22Rv1 (cell line): ENCODE results near the gene NPC2.
A peak's percentile ranks its signal among the peaks of the same experiment; 100 is the strongest.

Experiments
- H3K27ac ChIP-seq: fragments of 450-650 bp; 2 replicates; pipeline ENCODE4 v1.5.1; 2017
- CTCF ChIP-seq: fragments of 450-650 bp; IDR thresholded peaks from 2 replicates; pipeline ENCODE4 v1.5.1; 2017; ENCODE audit warnings: mild to moderate bottlenecking
- ZFX ChIP-seq: fragments of 450-650 bp; IDR thresholded peaks from 2 replicates; pipeline ENCODE4 v1.6.1; 2017; ENCODE audit warnings: antibody characterized with exemption, borderline replicate concordance

Gene NPC2

GRCh38 chr14:74533576-74533975, 40.5 kb upstream of the NPC2 start:
- no peak for TF ChIP-seq CTCF
- TF ChIP-seq ZFX, result no peak
- no peak overlapping the region for H3K27ac ChIP-seq

DNA sequence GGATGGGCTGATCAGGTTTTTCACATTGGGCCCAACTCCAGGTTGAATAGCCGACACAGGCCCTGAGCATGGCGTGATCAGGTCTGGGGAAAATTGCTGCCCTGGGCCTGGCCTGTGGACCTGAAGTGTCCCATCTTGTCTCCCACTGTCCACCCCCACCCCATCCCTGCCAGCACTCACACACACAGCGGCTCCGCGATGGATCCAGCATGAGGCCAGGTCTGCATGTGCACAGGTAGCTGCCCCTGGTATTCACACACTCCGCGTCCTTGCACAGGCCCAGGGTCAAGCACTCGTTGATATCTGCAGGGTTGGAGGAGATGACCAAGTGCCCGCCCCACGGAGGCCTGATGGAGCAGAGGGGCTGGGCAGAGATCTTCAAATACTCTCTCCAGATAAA, 39.1 kb upstream of the NPC2 start:
- H3K27ac ChIP-seq, result no peak overlapping the region
- no peak for TF ChIP-seq ZFX
- TF ChIP-seq CTCF, result no peak

DNA sequence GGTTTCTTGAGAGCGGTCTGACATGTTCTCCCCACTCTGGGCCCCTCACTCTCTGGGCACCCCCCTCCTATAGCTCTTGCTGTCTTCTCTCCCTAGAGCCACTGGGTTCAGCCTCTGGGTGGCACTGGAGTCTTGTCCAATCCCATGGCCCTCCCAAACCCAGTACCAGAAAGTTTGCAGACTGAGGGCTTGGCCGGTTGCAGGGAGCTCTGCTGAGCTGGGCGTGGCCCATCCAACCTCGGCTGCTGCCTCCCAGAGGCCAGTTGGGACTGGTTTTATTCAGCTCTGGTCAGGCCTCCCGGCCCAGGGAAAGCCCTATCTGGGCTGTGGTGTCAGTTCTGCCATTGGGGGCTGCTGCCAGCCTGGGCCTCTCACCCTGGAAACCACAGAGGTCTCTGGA, 38.4 kb upstream of the NPC2 start:
- no peak overlapping the region for H3K27ac ChIP-seq
- no peak for TF ChIP-seq ZFX
- TF ChIP-seq CTCF, result peak; percentile 27

- H3K27ac ChIP-seq, result no peak overlapping the region
- TF ChIP-seq CTCF (no peak), ZFX (no peak)
These were observed 37.9 kb upstream of the NPC2 start for GRCh38 chr14:74531006-74531405.

- no peak overlapping the region for H3K27ac ChIP-seq
- TF ChIP-seq ZFX (no peak), CTCF (no peak)
These were observed 35.8 kb upstream of the NPC2 start for GRCh38 chr14:74528886-74529285.

DNA sequence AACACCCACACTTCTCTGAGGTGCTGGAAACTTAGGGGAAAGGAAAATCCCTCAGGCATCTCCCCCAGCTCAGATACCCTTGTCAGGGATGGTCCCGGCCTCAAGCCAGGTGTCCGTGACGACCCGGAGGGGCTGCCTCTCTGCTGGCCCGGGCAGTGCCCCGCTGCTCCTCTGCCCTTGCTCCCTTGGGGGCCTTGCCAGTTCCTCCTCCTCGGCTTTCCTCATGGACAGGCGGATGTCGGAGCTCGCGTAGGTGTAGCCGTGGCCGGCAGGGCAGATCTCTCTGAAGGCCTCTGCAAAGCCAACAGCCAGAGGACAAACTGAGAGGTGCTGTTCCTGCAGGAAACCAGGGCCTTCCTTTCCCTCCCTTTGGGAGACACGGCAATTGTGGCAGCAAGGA, 35.3 kb upstream of the NPC2 start:
- TF ChIP-seq ZFX (no peak), CTCF (no peak)
- H3K27ac ChIP-seq, result no peak overlapping the region

- no peak overlapping the region for H3K27ac ChIP-seq
- TF ChIP-seq ZFX, result no peak
- TF ChIP-seq CTCF, result no peak
These were observed 34.7 kb upstream of the NPC2 start for GRCh38 chr14:74527736-74528280.
